Caco-2 (cell line): Measurements from ENCODE around the gene RPL15. TPM values are rescaled to one million over a fixed set of nuclear protein-coding genes. Genes with fewer than 3 reads are reported as not detected.

Source experiments
- BruUV-seq: library from RNA; stranded (reverse); fragments of 400-500 nt; replicated peaks from 2 replicates; lab custom pipeline; 2021; lab: Mats Ljungman, UMichigan
- CTCF ChIA-PET: fragments of 300-600 bp; sonication (Branson Sonifier 250); formaldehyde crosslinking; loops from one replicate; lab custom pipeline; 2022; ENCODE audit warnings: antibody characterized with exemption; lab: Charles Lee
- POLR2A ChIA-PET: fragments of 300-600 bp; sonication (Branson Sonifier 250); formaldehyde crosslinking; loops from one replicate; lab custom pipeline; 2022; ENCODE audit warnings: antibody characterized with exemption; lab: Charles Lee
- DNase-seq, 2 experiments: peaks; one replicate each; pipeline versions ENCODE4 v3.0.0 to v3.0.0-alpha.2; 2020 to 2022
- H3K27me3 ChIP-seq: replicated peaks from 2 replicates; pipeline ENCODE4 v1.6.0; 2011; ENCODE audit warnings: low read length; ENCODE audit not compliant: control insufficient read depth, insufficient read depth
- H3K36me3 ChIP-seq: 2 replicates; pipeline ENCODE4 v1.5.1; 2011; ENCODE audit warnings: low read length; ENCODE audit not compliant: control insufficient read depth, insufficient read depth
- H3K4me1 ChIP-seq: fragments of 250-450 bp; sonication (Bioruptor Pico); 2 replicates; pipeline ENCODE4 v1.5.1; 2020; ENCODE audit warnings: mild to moderate bottlenecking
- H3K4me3 ChIP-seq: 2 replicates; pipeline ENCODE4 v1.5.1; 2011; ENCODE audit warnings: low read depth, mild to moderate bottlenecking, control low read depth, low read length
- H3K9me3 ChIP-seq: fragments of 250-450 bp; sonication (Bioruptor Pico); 2 replicates; pipeline ENCODE4 v1.5.1; 2020; ENCODE audit warnings: mild to moderate bottlenecking, moderate library complexity
- H3K27ac Mint-ChIP-seq: one replicate; pipeline ENCODE4 v1.8.0; 2022; ENCODE audit warnings: mixed read lengths; ENCODE audit not compliant: unreplicated experiment
- H3K27me3 Mint-ChIP-seq: one replicate; pipeline ENCODE4 v1.8.0; 2022; ENCODE audit warnings: mixed read lengths; ENCODE audit not compliant: insufficient read depth, unreplicated experiment
- H3K36me3 Mint-ChIP-seq: one replicate; pipeline ENCODE4 v1.8.0; 2022; ENCODE audit warnings: mild to moderate bottlenecking, mixed read lengths; ENCODE audit not compliant: insufficient read depth, unreplicated experiment
- H3K4me1 Mint-ChIP-seq: one replicate; pipeline ENCODE4 v1.8.0; 2022; ENCODE audit warnings: low read depth, mixed read lengths; ENCODE audit not compliant: unreplicated experiment
- H3K4me3 Mint-ChIP-seq: one replicate; pipeline ENCODE4 v1.8.0; 2022; ENCODE audit warnings: mild to moderate bottlenecking, moderate library complexity, mixed read lengths; ENCODE audit not compliant: unreplicated experiment
- H3K9me3 Mint-ChIP-seq: one replicate; pipeline ENCODE4 v1.8.0; 2022; ENCODE audit warnings: mixed read lengths; ENCODE audit not compliant: unreplicated experiment
- intact Hi-C: fragments of 100-400 bp; cut with micrococcal nuclease; formaldehyde crosslinking; loops from one replicate; pipeline ENCODE4 v1.10.0; 2022; ENCODE audit not compliant: unreplicated experiment
- total RNA-seq: library from RNA; stranded (reverse); gene quantifications from 2 replicates; pipeline ENCODE4 v1.2.3, GENCODE V29; 2022
- TF ChIP-seq, protein P1 (sequence below), 2 experiments: fragments of 200-600 bp in 1 of 2; IDR thresholded peaks; 1 replicate in 1 of 2; 2 replicates in 1 of 2; pipeline versions ENCODE4 v1.5.1 to v1.8.0; 2011 to 2022; ENCODE audit warnings: antibody characterized with exemption in 1 of 2, control low read depth in 1 of 2, inconsistent platforms in 1 of 2, low read depth in 1 of 2, low read length in 1 of 2, mild to moderate bottlenecking in 1 of 2, moderate library complexity in 1 of 2; ENCODE audit not compliant: insufficient read depth in 1 of 2, severe bottlenecking in 1 of 2, unreplicated experiment in 1 of 2

Gene RPL15
- total RNA-seq, 1 experiment from 2014 or later = 1,698 TPM

DNA sequence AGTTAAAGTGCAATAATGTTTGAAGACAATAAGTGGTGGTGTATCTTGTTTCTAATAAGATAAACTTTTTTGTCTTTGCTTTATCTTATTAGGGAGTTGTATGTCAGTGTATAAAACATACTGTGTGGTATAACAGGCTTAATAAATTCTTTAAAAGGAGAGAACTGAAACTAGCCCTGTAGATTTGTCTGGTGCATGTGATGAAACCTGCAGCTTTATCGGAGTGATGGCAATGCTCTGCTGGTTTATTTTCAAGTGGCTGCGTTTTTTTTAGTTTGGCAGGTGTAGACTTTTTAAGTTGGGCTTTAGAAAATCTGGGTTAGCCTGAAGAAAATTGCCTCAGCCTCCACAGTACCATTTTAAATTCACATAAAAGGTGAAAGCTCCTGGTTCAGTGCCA, 2.7 kb downstream of the RPL15 start:
- H3K27me3 Mint-ChIP-seq = no peaks in the 10 kb centered on the region
- no peak overlapping the region for H3K4me3 Mint-ChIP-seq
- TF ChIP-seq, protein P1, sequence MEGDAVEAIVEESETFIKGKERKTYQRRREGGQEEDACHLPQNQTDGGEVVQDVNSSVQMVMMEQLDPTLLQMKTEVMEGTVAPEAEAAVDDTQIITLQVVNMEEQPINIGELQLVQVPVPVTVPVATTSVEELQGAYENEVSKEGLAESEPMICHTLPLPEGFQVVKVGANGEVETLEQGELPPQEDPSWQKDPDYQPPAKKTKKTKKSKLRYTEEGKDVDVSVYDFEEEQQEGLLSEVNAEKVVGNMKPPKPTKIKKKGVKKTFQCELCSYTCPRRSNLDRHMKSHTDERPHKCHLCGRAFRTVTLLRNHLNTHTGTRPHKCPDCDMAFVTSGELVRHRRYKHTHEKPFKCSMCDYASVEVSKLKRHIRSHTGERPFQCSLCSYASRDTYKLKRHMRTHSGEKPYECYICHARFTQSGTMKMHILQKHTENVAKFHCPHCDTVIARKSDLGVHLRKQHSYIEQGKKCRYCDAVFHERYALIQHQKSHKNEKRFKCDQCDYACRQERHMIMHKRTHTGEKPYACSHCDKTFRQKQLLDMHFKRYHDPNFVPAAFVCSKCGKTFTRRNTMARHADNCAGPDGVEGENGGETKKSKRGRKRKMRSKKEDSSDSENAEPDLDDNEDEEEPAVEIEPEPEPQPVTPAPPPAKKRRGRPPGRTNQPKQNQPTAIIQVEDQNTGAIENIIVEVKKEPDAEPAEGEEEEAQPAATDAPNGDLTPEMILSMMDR (IDR thresholded peaks at IDR 0.05; ENCODE audit: insufficient read depth in 1 of 2, low read depth in 1 of 2, low read length in 1 of 2, severe bottlenecking in 1 of 2, unreplicated experiment in 1 of 2) = no peak
- Histone ChIP-seq H3K36me3 (peaks cover 2% of the 10 kb centered on the region), H3K4me1 (peaks cover 22% of the 10 kb centered on the region), H3K4me3 (no peak overlapping the region), H3K9me3 (no peaks in the 10 kb centered on the region), H3K27me3 (no peaks in the 10 kb centered on the region)
- no peak for DNase-seq
- no TSS peak for BruUV-seq
- peaks cover 7% of the 10 kb centered on the region for H3K4me1 Mint-ChIP-seq
- POLR2A ChIA-PET = no interaction called here
- no peak overlapping the region for H3K27ac Mint-ChIP-seq
- intact Hi-C loops = no loop called here
- CTCF ChIA-PET = no interaction called here
- H3K36me3 Mint-ChIP-seq = peaks cover 70% of the 10 kb centered on the region
- no peaks in the 10 kb centered on the region for H3K9me3 Mint-ChIP-seq

DNA sequence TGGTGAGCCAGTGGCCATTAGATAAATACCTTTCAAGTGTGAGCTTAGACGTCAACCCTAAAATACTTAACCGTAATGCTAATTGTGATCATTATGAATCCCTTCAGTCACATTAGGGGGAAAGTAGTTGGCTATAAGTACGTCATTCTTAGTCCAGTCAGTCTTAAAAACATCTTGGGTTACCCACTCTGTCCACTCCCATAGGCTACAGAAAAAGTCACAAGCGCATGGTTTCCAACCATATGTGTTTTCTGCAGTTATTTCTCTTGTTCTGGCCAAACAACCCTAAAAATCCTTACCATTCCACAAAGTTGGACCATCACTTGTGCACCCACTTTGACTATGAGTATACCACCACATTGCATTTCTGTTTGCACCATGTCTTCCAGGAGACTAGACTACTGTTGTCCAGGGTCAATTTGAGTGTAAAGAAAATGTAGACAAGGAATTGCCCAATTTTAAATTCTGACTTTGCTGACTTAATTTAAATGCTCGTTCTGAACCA, 3.3 kb downstream of the RPL15 start:
- Mint-ChIP-seq H3K4me1 (peaks cover 7% of the 10 kb centered on the region), H3K27ac (no peak overlapping the region), H3K27me3 (no peaks in the 10 kb centered on the region), H3K9me3 (no peaks in the 10 kb centered on the region), H3K4me3 (peak overlapping the region; percentile 27), H3K36me3 (peaks cover 70% of the 10 kb centered on the region)
- Histone ChIP-seq H3K4me1 (peaks cover 16% of the 10 kb centered on the region), H3K9me3 (no peaks in the 10 kb centered on the region), H3K4me3 (no peak overlapping the region), H3K27me3 (no peaks in the 10 kb centered on the region), H3K36me3 (peaks cover 2% of the 10 kb centered on the region)
- CTCF ChIA-PET = no interaction called here
- POLR2A ChIA-PET = no interaction called here
- no TSS peak for BruUV-seq
- no peak for DNase-seq
- intact Hi-C loops = no loop called here
- TF ChIP-seq, protein P1 (IDR thresholded peaks at IDR 0.05; ENCODE audit: insufficient read depth in 1 of 2, low read depth in 1 of 2, low read length in 1 of 2, severe bottlenecking in 1 of 2, unreplicated experiment in 1 of 2) = no peak

DNA sequence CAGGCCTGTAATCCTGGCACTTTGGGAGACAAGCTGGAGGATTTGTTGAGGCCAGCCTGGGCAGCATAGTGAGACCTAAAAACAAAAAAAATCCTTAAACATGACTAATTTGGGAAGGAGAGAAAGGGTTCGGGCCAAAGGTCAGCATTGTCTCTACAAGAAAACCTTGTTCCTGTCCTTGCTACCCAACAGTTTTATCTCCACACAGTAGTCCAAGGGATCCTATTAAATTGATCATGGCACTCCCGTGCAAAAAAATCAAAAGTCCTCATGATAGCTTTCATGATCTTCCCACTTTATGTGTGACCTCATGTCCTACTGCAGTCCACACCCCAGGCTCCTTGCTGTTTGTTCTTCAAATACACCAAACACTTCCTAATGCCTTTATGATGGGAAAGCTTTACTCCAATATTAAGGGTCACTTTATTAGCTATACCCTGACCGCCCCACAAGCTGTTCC, 4.2 kb downstream of the RPL15 start:
- H3K9me3 ChIP-seq = no peaks in the 10 kb centered on the region
- BruUV-seq = no TSS peak
- Mint-ChIP-seq H3K27me3 (no peaks in the 10 kb centered on the region), H3K4me1 (no peaks in the 10 kb centered on the region), H3K36me3 (peaks cover 70% of the 10 kb centered on the region), H3K4me3 (no peak overlapping the region), H3K27ac (no peak overlapping the region), H3K9me3 (no peaks in the 10 kb centered on the region)
- H3K4me3 ChIP-seq = no peak overlapping the region
- peaks cover 15% of the 10 kb centered on the region for H3K4me1 ChIP-seq
- intact Hi-C loops = no loop called here
- peaks cover 2% of the 10 kb centered on the region for H3K36me3 ChIP-seq
- TF ChIP-seq, protein P1 (IDR thresholded peaks at IDR 0.05; ENCODE audit: insufficient read depth in 1 of 2, low read depth in 1 of 2, low read length in 1 of 2, severe bottlenecking in 1 of 2, unreplicated experiment in 1 of 2) = no peak
- ChIA-PET CTCF (no interaction called here), POLR2A (interaction anchor here (0.8 kb wide), 1 partner anchor 33 kb away, joined by 4 read pairs; no protein-coding TSS in a partner anchor)
- no peak for DNase-seq
- no peaks in the 10 kb centered on the region for H3K27me3 ChIP-seq
